Trophoblast cell (in vitro differentiated cells and primary cell): ENCODE data around the gene ITPRIPL1.

Experiments used
- DNase-seq, 2 donors: peaks; one replicate each; pipeline ENCODE4 v3.0.0-alpha.2; 2016
- H2AFZ ChIP-seq: 2 replicates; pipeline ENCODE4 v1.6.1; 2013; ENCODE audit warnings: low read length, moderate library complexity, mild to moderate bottlenecking; ENCODE audit not compliant: insufficient read depth, poor library complexity
- H2AK5ac ChIP-seq: 2 replicates; pipeline ENCODE4 v1.6.1; 2013; ENCODE audit warnings: mild to moderate bottlenecking, low read length
- H2BK120ac ChIP-seq: 2 replicates; pipeline ENCODE4 v1.6.1; 2013; ENCODE audit warnings: low read length, mild to moderate bottlenecking, moderate library complexity; ENCODE audit not compliant: insufficient read depth, poor library complexity
- H2BK12ac ChIP-seq: 2 replicates; pipeline ENCODE4 v1.6.1; 2013; ENCODE audit warnings: mild to moderate bottlenecking, low read length, moderate library complexity
- H2BK5ac ChIP-seq: 2 replicates; pipeline ENCODE4 v1.6.1; 2013; ENCODE audit warnings: low read length, low read depth, moderate library complexity, mild to moderate bottlenecking; ENCODE audit not compliant: poor library complexity
- H3K14ac ChIP-seq: 2 replicates; pipeline ENCODE4 v1.6.1; 2013; ENCODE audit warnings: mild to moderate bottlenecking, low read length
- H3K18ac ChIP-seq: 2 replicates; pipeline ENCODE4 v1.6.1; 2013; ENCODE audit warnings: mild to moderate bottlenecking, low read length
- H3K23ac ChIP-seq: 2 replicates; pipeline ENCODE4 v1.6.1; 2013; ENCODE audit warnings: low read length
- H3K27ac ChIP-seq: 2 replicates; pipeline ENCODE4 v1.5.1; 2013; ENCODE audit warnings: low read depth, mild to moderate bottlenecking, inconsistent platforms, low read length, moderate library complexity
- H3K27me3 ChIP-seq: 2 replicates; pipeline ENCODE4 v1.6.1; 2013; ENCODE audit warnings: inconsistent platforms, mild to moderate bottlenecking, low read length, moderate library complexity; ENCODE audit not compliant: insufficient read depth
- H3K36me3 ChIP-seq, 2 experiments: 1 replicate in 1 of 2; 2 replicates in 1 of 2; pipeline ENCODE4 v1.6.1; 2013; ENCODE audit warnings: low read length in 2 of 2, mild to moderate bottlenecking in 2 of 2, moderate library complexity in 1 of 2; ENCODE audit not compliant: insufficient read depth in 2 of 2, control insufficient read depth in 1 of 2
- H3K4ac ChIP-seq: 2 replicates; pipeline ENCODE4 v1.6.1; 2013; ENCODE audit warnings: low read depth, mild to moderate bottlenecking, low read length, moderate library complexity
- H3K4me1 ChIP-seq, 2 experiments: 1 replicate in 1 of 2; 2 replicates in 1 of 2; pipeline ENCODE4 v1.6.1; 2013; ENCODE audit warnings: low read length in 2 of 2, mild to moderate bottlenecking in 2 of 2, moderate library complexity in 1 of 2; ENCODE audit not compliant: insufficient read depth in 2 of 2, control insufficient read depth in 1 of 2
- H3K4me2 ChIP-seq: 2 replicates; pipeline ENCODE4 v1.6.1; 2013; ENCODE audit warnings: inconsistent platforms, mild to moderate bottlenecking, low read length, moderate library complexity
- H3K4me3 ChIP-seq: 2 replicates; pipeline ENCODE4 v1.5.1; 2013; ENCODE audit warnings: mild to moderate bottlenecking, low read depth, low read length, inconsistent platforms
- H3K79me1 ChIP-seq: one replicate; pipeline ENCODE4 v1.6.1; 2013; ENCODE audit warnings: low read length
- H3K79me2 ChIP-seq: 2 replicates; pipeline ENCODE4 v1.6.1; 2013; ENCODE audit warnings: low read length, mild to moderate bottlenecking; ENCODE audit not compliant: control insufficient read depth, insufficient read depth, poor library complexity
- H3K9ac ChIP-seq: 2 replicates; pipeline ENCODE4 v1.6.1; 2013; ENCODE audit warnings: mild to moderate bottlenecking, low read length
- H3K9me3 ChIP-seq: 2 replicates; pipeline ENCODE4 v1.6.1; 2013; ENCODE audit warnings: low read depth, mild to moderate bottlenecking, control low read depth, inconsistent platforms, low read length; ENCODE audit not compliant: insufficient read depth
- H4K12ac ChIP-seq: 2 replicates; pipeline ENCODE4 v1.6.1; 2013; ENCODE audit warnings: low read depth, mild to moderate bottlenecking, low read length, moderate library complexity
- H4K8ac ChIP-seq: 2 replicates; pipeline ENCODE4 v1.6.1; 2013; ENCODE audit warnings: low read depth, mild to moderate bottlenecking, low read length, moderate library complexity
- H4K91ac ChIP-seq: one replicate; pipeline ENCODE4 v1.6.1; 2013; ENCODE audit warnings: low read depth, mild to moderate bottlenecking, low read length, moderate library complexity
- WGBS: extraction: QIAGEN DNeasy Blood & Tissue Kit; methylation state at CpG from one replicate; pipeline ENCODE4 v1.1.7; 2013; ENCODE audit warnings: missing lambda C conversion rate; ENCODE audit not compliant: insufficient read length, insufficient coverage; ENCODE audit errors: extremely low coverage; 5-methylcytosine and 5-hydroxymethylcytosine counted together

ITPRIPL1 gene

DNA sequence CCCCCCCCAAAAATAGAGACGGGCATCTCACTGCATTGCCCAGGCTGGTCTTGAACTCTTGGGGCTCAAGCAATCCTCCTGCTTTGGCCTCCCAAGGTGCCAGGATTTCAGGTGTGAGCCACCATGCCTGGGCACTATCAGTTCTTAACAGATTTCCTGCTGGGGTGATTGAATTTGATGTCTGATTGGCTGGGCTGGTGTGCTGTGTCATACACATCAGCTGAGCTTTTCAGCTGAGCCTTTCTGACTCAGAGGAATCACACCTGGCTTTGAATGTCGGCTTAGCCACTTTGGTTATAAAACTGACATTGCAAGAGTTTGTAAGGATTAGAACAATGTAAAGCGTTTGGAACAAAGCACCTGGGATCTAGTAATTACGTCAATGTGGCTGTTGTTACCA is 29.4 kb downstream of the ITPRIPL1 start:
- H3K79me2 ChIP-seq = no peaks in the 10 kb centered on the region
- no peak overlapping the region for H2BK12ac ChIP-seq
- no peak overlapping the region for H3K4me3 ChIP-seq
- no peak overlapping the region for H2AFZ ChIP-seq
- H2AK5ac ChIP-seq = no peak overlapping the region
- no peaks in the 10 kb centered on the region for H3K9me3 ChIP-seq
- H2BK5ac ChIP-seq = no peak overlapping the region
- H3K79me1 ChIP-seq = no peaks in the 10 kb centered on the region
- H3K27me3 ChIP-seq = no peaks in the 10 kb centered on the region
- no peak overlapping the region for H3K9ac ChIP-seq
- no peak overlapping the region for H4K12ac ChIP-seq
- H3K23ac ChIP-seq = no peak overlapping the region
- peaks cover 20 to 51% of the 10 kb centered on the region in 2 experiments for H3K36me3 ChIP-seq
- H3K14ac ChIP-seq = no peak overlapping the region
- H3K27ac ChIP-seq = no peak overlapping the region
- DNase-seq = no peak
- no CpG with 5 or more reads among the region's 4 CpGs for WGBS
- H4K91ac ChIP-seq = no peak overlapping the region
- no peaks in the 10 kb centered on the region for H3K4me1 ChIP-seq
- H3K4ac ChIP-seq = no peak overlapping the region
- no peak overlapping the region for H3K18ac ChIP-seq
- no peak overlapping the region for H4K8ac ChIP-seq
- H2BK120ac ChIP-seq = no peak overlapping the region
- H3K4me2 ChIP-seq = no peak overlapping the region

DNA sequence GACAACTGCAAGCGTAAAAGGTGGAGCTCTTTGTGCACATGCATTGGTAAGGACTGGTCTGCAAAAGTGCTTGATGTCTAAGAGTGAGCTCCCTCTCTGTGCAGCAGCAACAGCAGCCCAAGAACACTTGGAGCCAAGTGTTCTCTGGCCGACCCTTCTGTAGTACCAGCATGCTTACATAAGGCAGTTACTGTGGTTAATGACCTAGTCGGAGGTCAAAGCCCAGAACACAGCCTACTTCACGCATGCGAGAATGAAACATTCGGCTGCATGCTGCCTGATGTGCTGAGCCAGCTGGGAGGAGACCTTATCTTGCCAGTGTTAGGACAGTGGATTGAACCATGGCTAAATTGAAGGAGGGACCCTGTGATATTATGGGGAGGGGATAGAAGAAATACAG is 31.8 kb downstream of the ITPRIPL1 start:
- H4K91ac ChIP-seq = no peak overlapping the region
- no peak overlapping the region for H4K12ac ChIP-seq
- no peaks in the 10 kb centered on the region for H3K27me3 ChIP-seq
- DNase-seq = no peak
- no CpG with 5 or more reads among the region's 6 CpGs for WGBS
- no peak overlapping the region for H3K23ac ChIP-seq
- no peak overlapping the region for H2BK12ac ChIP-seq
- H3K79me2 ChIP-seq = no peaks in the 10 kb centered on the region
- H3K9me3 ChIP-seq = no peaks in the 10 kb centered on the region
- no peak overlapping the region for H3K9ac ChIP-seq
- no peak overlapping the region for H3K18ac ChIP-seq
- no peak overlapping the region for H3K4ac ChIP-seq
- H2AFZ ChIP-seq = no peak overlapping the region
- no peaks in the 10 kb centered on the region for H3K79me1 ChIP-seq
- H3K4me1 ChIP-seq = peaks cover 0 to 2% of the 10 kb centered on the region in 2 experiments
- no peak overlapping the region for H3K27ac ChIP-seq
- no peak overlapping the region for H3K14ac ChIP-seq
- no peak overlapping the region for H3K4me3 ChIP-seq
- H2BK5ac ChIP-seq = no peak overlapping the region
- no peak overlapping the region for H3K4me2 ChIP-seq
- H2AK5ac ChIP-seq = no peak overlapping the region
- H4K8ac ChIP-seq = no peak overlapping the region
- H3K36me3 ChIP-seq = peaks cover 18 to 51% of the 10 kb centered on the region in 2 experiments
- H2BK120ac ChIP-seq = no peak overlapping the region

DNA sequence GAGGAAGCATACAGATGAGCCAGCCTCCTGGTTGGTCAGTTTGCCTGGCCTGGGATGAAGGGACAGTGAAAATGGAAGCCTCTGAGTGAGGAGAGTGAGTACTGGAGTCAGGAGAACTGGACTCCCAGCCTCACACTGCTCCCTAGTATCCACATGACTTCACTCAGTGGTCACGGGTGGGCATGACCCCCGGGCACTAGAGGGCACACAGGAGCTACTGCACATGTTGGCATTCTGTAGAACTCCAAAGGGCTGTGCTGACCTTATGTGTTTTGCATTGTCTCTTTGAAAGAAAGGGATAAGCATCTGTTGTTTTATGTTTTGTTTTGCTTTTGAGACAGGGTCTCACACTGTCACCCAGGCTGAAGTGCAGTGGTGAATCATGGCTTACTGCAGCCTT is 34.2 kb downstream of the ITPRIPL1 start:
- no peak overlapping the region for H3K14ac ChIP-seq
- H3K4ac ChIP-seq = no peak overlapping the region
- no peak for DNase-seq
- H3K9ac ChIP-seq = no peak overlapping the region
- H3K4me1 ChIP-seq = peaks cover 0 to 2% of the 10 kb centered on the region in 2 experiments
- no peak overlapping the region for H3K23ac ChIP-seq
- H2BK12ac ChIP-seq = no peak overlapping the region
- no peak overlapping the region for H3K18ac ChIP-seq
- no peaks in the 10 kb centered on the region for H3K9me3 ChIP-seq
- H3K4me3 ChIP-seq = no peak overlapping the region
- H2AFZ ChIP-seq = no peak overlapping the region
- no peak overlapping the region for H2BK120ac ChIP-seq
- H2BK5ac ChIP-seq = no peak overlapping the region
- H3K27ac ChIP-seq = no peak overlapping the region
- H4K91ac ChIP-seq = no peak overlapping the region
- H4K8ac ChIP-seq = no peak overlapping the region
- H3K79me1 ChIP-seq = no peaks in the 10 kb centered on the region
- H3K79me2 ChIP-seq = no peaks in the 10 kb centered on the region
- no peak overlapping the region for H2AK5ac ChIP-seq
- no peak overlapping the region for H4K12ac ChIP-seq
- no peak overlapping the region for H3K4me2 ChIP-seq
- peaks cover 9 to 40% of the 10 kb centered on the region in 2 experiments for H3K36me3 ChIP-seq
- WGBS = no CpG with 5 or more reads among the region's 2 CpGs
- H3K27me3 ChIP-seq = no peaks in the 10 kb centered on the region

DNA sequence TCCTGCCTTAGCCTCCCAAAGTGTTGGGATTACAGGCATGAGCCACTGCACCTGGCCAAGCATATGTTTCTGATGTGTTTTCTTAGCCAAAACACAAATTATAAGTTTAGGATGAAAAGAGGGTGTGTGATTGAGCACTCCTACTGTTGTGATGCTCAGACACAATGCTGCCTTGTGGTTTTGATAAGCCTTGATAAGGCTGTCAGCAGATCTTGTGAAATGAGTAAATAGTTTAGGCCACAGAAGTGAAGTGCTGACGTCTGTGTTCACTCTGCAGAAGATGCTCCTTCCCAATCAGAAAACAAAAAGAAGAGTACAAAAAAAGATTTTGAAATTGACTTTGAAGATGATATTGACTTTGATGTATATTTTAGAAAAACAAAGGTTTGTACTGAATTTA is 34.7 kb downstream of the ITPRIPL1 start:
- no peak overlapping the region for H2AK5ac ChIP-seq
- no peak overlapping the region for H3K9ac ChIP-seq
- H3K36me3 ChIP-seq = peaks cover 9 to 40% of the 10 kb centered on the region in 2 experiments
- no peak overlapping the region for H4K8ac ChIP-seq
- H3K79me2 ChIP-seq = no peaks in the 10 kb centered on the region
- H4K12ac ChIP-seq = no peak overlapping the region
- H2BK12ac ChIP-seq = no peak overlapping the region
- no peak overlapping the region for H3K27ac ChIP-seq
- H2BK120ac ChIP-seq = no peak overlapping the region
- H2AFZ ChIP-seq = no peak overlapping the region
- no peak overlapping the region for H2BK5ac ChIP-seq
- peaks cover 0 to 2% of the 10 kb centered on the region in 2 experiments for H3K4me1 ChIP-seq
- no peaks in the 10 kb centered on the region for H3K79me1 ChIP-seq
- H3K23ac ChIP-seq = no peak overlapping the region
- DNase-seq = no peak
- no peaks in the 10 kb centered on the region for H3K9me3 ChIP-seq
- no peak overlapping the region for H3K14ac ChIP-seq
- H3K4me3 ChIP-seq = no peak overlapping the region
- no peak overlapping the region for H4K91ac ChIP-seq
- no peak overlapping the region for H3K18ac ChIP-seq
- WGBS = no CpG with 5 or more reads among the region's 1 CpG
- H3K4me2 ChIP-seq = no peak overlapping the region
- H3K4ac ChIP-seq = no peak overlapping the region
- H3K27me3 ChIP-seq = no peaks in the 10 kb centered on the region
